Endothelial cell of umbilical vein (primary cell): ENCODE results near the gene EPS8L2.

Experiments
- EZH2 ChIP-seq: IDR thresholded peaks from 2 replicates; pipeline ENCODE4 v1.6.1; 2012; ENCODE audit warnings: borderline replicate concordance, low read depth, mild to moderate bottlenecking, moderate library complexity, low read length, inconsistent platforms; ENCODE audit not compliant: severe bottlenecking
- FOS ChIP-seq: IDR thresholded peaks from 2 replicates; pipeline ENCODE4 v1.6.1; 2011; ENCODE audit warnings: mild to moderate bottlenecking, low read length, moderate library complexity, borderline replicate concordance; ENCODE audit not compliant: insufficient read depth
- JUN ChIP-seq: IDR thresholded peaks from 2 replicates; pipeline ENCODE4 v1.6.1; 2011; ENCODE audit warnings: borderline replicate concordance, low read depth; ENCODE audit not compliant: insufficient read length, insufficient read depth
- POLR2A ChIP-seq: IDR thresholded peaks from 2 replicates; pipeline ENCODE4 v1.6.1; 2012; ENCODE audit warnings: low read depth, mild to moderate bottlenecking, control low read depth, low read length
- POLR2AphosphoS5 ChIP-seq: IDR thresholded peaks from 2 replicates; pipeline ENCODE4 v1.6.1; 2012; ENCODE audit warnings: low read depth, mild to moderate bottlenecking, control low read depth, low read length, moderate library complexity; ENCODE audit not compliant: insufficient read depth
- TF ChIP-seq, protein P1 (sequence below), 2 donors: IDR thresholded peaks; 1 replicate in 1 of 2; 2 replicates in 1 of 2; pipeline ENCODE4 v1.5.1; 2011; ENCODE audit warnings: low read length in 2 of 2, mild to moderate bottlenecking in 2 of 2, moderate library complexity in 2 of 2, control low read depth in 1 of 2, inconsistent platforms in 1 of 2, low read depth in 1 of 2; ENCODE audit not compliant: insufficient read depth in 1 of 2; ENCODE audit errors: extremely low read depth in 1 of 2

DNA sequence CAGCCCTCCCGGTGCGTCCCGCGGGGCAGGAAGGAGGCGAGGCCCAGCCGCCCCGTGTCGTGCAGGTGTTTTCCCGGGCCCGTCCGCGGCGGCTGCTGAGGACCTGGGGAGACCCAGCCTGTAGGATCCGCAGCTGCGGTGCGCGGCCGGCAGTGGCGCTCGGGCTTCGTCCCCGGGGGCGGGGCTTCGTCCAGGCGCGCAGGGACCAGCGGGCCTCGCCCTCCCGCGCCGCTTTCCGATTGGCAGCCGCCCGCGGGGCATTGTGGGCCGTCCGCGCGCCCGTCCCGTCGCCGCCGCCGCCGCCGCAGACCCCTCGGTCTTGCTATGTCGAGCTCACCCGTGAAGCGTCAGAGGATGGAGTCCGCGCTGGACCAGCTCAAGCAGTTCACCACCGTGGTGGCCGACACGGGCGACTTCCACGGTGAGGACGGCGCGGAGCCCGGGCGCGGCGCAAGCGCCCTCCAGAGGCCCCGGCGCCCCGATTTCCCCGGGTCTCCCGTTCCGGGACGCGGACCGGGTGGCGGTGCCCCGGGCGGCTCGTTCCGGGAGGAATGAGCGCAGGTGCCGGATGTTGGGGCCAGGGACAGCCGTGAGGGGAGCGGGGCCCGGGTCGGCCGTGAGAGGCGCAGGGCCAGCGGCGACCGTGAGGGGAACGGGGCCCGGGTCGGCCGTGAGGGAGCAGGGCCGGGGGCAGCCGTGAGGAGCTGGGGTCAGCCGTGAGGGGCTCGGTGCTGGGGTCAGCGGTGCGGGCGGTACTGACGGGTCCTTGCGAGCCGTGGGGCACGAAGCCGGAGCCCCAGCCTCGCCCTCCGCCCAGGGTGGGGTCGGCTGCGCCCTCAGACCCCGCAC is 41.4 kb downstream of the EPS8L2 start, which contains the start of gene TALDO1:
- TF ChIP-seq, protein P1, sequence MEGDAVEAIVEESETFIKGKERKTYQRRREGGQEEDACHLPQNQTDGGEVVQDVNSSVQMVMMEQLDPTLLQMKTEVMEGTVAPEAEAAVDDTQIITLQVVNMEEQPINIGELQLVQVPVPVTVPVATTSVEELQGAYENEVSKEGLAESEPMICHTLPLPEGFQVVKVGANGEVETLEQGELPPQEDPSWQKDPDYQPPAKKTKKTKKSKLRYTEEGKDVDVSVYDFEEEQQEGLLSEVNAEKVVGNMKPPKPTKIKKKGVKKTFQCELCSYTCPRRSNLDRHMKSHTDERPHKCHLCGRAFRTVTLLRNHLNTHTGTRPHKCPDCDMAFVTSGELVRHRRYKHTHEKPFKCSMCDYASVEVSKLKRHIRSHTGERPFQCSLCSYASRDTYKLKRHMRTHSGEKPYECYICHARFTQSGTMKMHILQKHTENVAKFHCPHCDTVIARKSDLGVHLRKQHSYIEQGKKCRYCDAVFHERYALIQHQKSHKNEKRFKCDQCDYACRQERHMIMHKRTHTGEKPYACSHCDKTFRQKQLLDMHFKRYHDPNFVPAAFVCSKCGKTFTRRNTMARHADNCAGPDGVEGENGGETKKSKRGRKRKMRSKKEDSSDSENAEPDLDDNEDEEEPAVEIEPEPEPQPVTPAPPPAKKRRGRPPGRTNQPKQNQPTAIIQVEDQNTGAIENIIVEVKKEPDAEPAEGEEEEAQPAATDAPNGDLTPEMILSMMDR (IDR thresholded peaks at IDR 0.05; ENCODE audit: extremely low read depth in 1 of 2, insufficient read depth in 1 of 2, low read depth in 1 of 2, low read length in 2 of 2) = peak in 1 of 2 donors; percentile 7
- TF ChIP-seq JUN = no peak
- TF ChIP-seq POLR2A = peak; percentile 72
- TF ChIP-seq POLR2AphosphoS5 = no peak
- TF ChIP-seq EZH2 = no peak
- TF ChIP-seq FOS = no peak
